Esophagus squamous epithelium (tissue), 5 donors: ENCODE measurements around the gene NFKBIE. TPM values are rescaled to one million over a fixed set of nuclear protein-coding genes. Genes with fewer than 3 reads are reported as not detected.

ENCODE experiments used
- DNase-seq: peaks from one replicate; lab custom pipeline; 2025; lab: John Stamatoyannopoulos, UW
- H3K27ac ChIP-seq, 4 donors: fragments of 200-600 bp; sonication (generic); one replicate each; pipeline ENCODE4 v1.5.1; 2016 to 2019; ENCODE audit warnings: mild to moderate bottlenecking in 1 of 4
- H3K27me3 ChIP-seq, 4 donors: fragments of 200-600 bp; sonication (generic); 1 replicate in 3 of 4; 2 replicates in 1 of 4; pipeline versions ENCODE4 v1.5.1 to v1.6.0; 2017 to 2021; ENCODE audit warnings: antibody characterized with exemption in 1 of 4
- H3K36me3 ChIP-seq, 3 donors: fragments of 200-600 bp; sonication (generic); one replicate each; pipeline ENCODE4 v1.5.1; 2016 to 2019
- H3K4me1 ChIP-seq, 3 donors: fragments of 200-600 bp; sonication (generic); one replicate each; pipeline ENCODE4 v1.5.1; 2017 to 2019
- H3K4me3 ChIP-seq, 4 donors: fragments of 200-600 bp; sonication (generic); 1 replicate in 3 of 4; 2 replicates in 1 of 4; pipeline ENCODE4 v1.5.1; 2016 to 2019; ENCODE audit warnings: mild to moderate bottlenecking in 2 of 4, moderate library complexity in 1 of 4
- H3K9me3 ChIP-seq, 3 donors: fragments of 200-600 bp; sonication (generic); one replicate each; pipeline ENCODE4 v1.5.1; 2016 to 2019
- CTCF ChIP-seq, 6 experiments: fragments of 450-650 bp in 4 of 6; fragments of 200-600 bp in 2 of 6; sonication (generic) in 2 of 6; IDR thresholded peaks; one replicate each; pipeline ENCODE4 v1.5.1; 2016 to 2019; ENCODE audit warnings: antibody characterized with exemption in 6 of 6, mild to moderate bottlenecking in 4 of 6, moderate library complexity in 4 of 6
- POLR2A ChIP-seq, 4 donors: fragments of 450-650 bp; IDR thresholded peaks; one replicate each; pipeline ENCODE4 v1.6.1; 2017; ENCODE audit warnings: antibody characterized with exemption in 4 of 4, mild to moderate bottlenecking in 4 of 4, moderate library complexity in 3 of 4
- WGBS, 2 donors: methylation state at CpG; one replicate each; pipeline ENCODE4 v1.1.5; 2018; 5-methylcytosine and 5-hydroxymethylcytosine counted together
- intact Hi-C: fragments of 100-400 bp; cut with DNase I; formaldehyde crosslinking; loops from one replicate; pipeline ENCODE4 v1.15.0; 2022
- total RNA-seq, 4 donors: library from RNA; depleted of rRNA; stranded (reverse); fragments of >200 nt; gene quantifications; one replicate each; pipeline ENCODE4 v1.1.0, GENCODE V29; 2016
- donor health status: DM: yes; HTN: yes; CAD: no.

The NFKBIE gene
- total RNA-seq, 4 donors from 2014 or later, result 8.6 to 11.2 (median 10.2) TPM

DNA sequence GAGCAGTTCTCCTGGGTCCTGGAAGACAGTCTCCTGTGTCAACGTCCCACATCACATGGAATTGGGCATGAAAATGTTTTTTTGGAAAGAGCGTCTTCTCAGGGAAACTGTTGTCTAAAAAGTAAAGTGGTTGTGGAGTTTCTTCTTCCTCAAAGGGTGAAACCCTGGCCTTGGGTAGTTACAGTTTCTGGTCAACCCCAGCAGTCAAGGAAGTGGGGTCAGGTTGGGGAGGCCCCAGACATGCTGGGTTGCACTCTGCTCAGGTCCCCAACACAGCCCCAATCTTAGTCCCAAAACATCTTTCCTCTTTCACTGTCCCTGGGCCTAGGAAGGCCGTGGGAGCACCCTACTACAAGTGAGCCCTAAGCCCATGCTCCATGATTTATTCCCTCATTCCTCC is 996 bp upstream of the NFKBIE start:
- H3K27ac ChIP-seq, result no peak overlapping the region
- WGBS, 2 donors, result 58 to 62% methylated on average over 3 of the region's 3 CpGs
- intact Hi-C loops, result loop anchor here (5.0 kb wide), 1 partner anchor 71 kb away; no protein-coding TSS in a partner anchor

DNA sequence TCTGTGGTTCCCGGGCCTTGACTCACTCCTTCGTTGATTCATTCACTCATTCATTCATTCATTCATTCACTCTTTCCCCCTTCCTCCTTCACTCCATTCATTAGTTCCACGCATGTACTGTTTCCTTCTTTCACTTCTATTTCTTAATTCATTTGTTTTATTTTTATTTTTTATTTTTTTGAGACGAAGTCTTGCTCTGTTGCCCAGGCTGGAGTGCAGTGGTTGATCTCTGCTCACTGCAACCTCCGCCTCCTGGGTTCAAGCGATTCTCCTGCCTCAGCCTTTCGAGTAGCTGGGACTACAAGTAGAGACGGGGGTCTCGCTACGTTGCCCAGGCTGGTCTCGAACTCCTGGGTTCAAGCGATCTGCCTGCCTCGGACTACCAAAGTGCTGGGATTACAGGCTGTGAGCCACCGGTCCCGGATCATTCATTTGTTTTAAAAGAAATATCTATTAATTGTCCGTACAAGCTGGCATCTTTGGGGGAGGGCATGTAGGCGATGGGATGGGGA is 427 bp upstream of the NFKBIE start:
- peak overlapping the region; percentile 67 to 96 (median 82) for H3K4me3 ChIP-seq
- no peaks in the 10 kb centered on the region for H3K9me3 ChIP-seq
- peak overlapping the region; percentile 77 to 92 (median 84) for H3K27ac ChIP-seq
- H3K36me3 ChIP-seq, result peaks cover 0 to 10% (median 0%) of the 10 kb centered on the region in 3 donors
- H3K27me3 ChIP-seq, result peaks cover 0 to 29% (median 4%) of the 10 kb centered on the region in 4 donors
- H3K4me1 ChIP-seq, result peaks cover 26 to 50% (median 32%) of the 10 kb centered on the region in 3 donors
- no peak for TF ChIP-seq POLR2A (IDR thresholded peaks at IDR 0.05)
- TF ChIP-seq CTCF (IDR thresholded peaks at IDR 0.05), result no peak
- no peak for DNase-seq
- WGBS, 2 donors, result 35 to 44% methylated on average over 9 to 10 of the region's 17 CpGs
- intact Hi-C loops, result loop anchor here (5.0 kb wide), 1 partner anchor 72 kb away; no protein-coding TSS in a partner anchor

More for the DNA sequence above, 996 bp upstream of the NFKBIE start:
- TF ChIP-seq CTCF (IDR thresholded peaks at IDR 0.05), result no peak
- no peak for DNase-seq
- Histone ChIP-seq H3K27me3 (peaks cover 0 to 34% (median 7%) of the 10 kb centered on the region in 4 donors), H3K9me3 (no peaks in the 10 kb centered on the region), H3K4me1 (peaks cover 26 to 55% (median 35%) of the 10 kb centered on the region in 3 donors), H3K36me3 (peaks cover 0 to 4% (median 0%) of the 10 kb centered on the region in 3 donors), H3K4me3 (no peak overlapping the region)

DNA sequence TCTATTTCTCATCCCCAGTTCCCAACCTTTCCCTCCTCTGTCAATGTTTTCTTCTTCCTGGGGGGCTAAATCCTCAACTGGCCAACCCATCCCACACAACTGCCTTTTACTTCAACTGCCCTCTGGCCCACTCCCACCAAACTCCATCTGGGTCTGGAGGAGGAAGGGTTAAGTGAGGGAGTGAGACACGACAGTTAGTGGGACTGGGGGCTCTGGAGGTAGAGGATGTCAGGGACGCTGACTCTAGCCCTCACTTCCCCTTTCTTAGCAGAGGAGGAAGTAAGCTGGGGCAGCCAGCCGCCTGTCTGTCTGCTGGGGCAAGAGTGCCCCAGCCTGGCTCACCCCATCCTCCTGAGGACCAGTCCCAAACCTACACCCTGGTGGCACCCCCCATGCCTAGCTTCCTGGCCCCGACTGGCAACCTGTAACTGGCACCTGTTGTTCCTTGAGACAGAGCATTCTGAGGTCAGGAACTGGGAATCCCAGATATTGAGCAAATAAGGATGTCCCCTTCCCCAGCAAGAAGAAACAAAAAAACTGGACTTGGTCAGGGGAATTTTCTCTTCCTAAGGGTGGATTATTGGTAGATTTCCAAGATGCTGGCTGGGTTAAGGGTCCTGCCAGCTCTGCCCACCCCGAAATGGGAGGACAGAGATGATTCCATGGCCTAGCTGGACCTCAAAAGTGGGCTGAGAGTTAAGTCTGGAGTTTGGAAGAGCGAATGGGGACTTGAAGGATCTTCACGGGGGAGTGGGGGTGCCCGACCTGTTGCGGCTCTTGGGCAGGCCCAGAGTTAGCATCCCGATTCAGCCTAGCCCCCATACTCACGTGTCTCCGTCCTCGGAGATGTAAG is 971 bp downstream of the NFKBIE start:
- TF ChIP-seq CTCF (IDR thresholded peaks at IDR 0.05) (no peak), POLR2A (IDR thresholded peaks at IDR 0.05) (peak in 1 of 4 donors; percentile 15)
- peaks cover 0 to 21% (median 4%) of the 10 kb centered on the region in 3 donors for H3K36me3 ChIP-seq
- WGBS, 2 donors, result 2 to 4% methylated on average over 7 to 8 of the region's 13 CpGs
- H3K4me3 ChIP-seq, result peak overlapping the region; percentile 67 to 96 (median 82)
- peak overlapping the region; percentile 77 to 92 (median 84) for H3K27ac ChIP-seq
- DNase-seq, result peak; percentile 39
- intact Hi-C loops, result loop anchor here (5.0 kb wide), 1 partner anchor 73 kb away; no protein-coding TSS in a partner anchor
- H3K27me3 ChIP-seq, result peaks cover 0 to 15% (median 2%) of the 10 kb centered on the region in 4 donors
- peaks cover 25 to 41% (median 26%) of the 10 kb centered on the region in 3 donors for H3K4me1 ChIP-seq
- H3K9me3 ChIP-seq, result no peaks in the 10 kb centered on the region

DNA sequence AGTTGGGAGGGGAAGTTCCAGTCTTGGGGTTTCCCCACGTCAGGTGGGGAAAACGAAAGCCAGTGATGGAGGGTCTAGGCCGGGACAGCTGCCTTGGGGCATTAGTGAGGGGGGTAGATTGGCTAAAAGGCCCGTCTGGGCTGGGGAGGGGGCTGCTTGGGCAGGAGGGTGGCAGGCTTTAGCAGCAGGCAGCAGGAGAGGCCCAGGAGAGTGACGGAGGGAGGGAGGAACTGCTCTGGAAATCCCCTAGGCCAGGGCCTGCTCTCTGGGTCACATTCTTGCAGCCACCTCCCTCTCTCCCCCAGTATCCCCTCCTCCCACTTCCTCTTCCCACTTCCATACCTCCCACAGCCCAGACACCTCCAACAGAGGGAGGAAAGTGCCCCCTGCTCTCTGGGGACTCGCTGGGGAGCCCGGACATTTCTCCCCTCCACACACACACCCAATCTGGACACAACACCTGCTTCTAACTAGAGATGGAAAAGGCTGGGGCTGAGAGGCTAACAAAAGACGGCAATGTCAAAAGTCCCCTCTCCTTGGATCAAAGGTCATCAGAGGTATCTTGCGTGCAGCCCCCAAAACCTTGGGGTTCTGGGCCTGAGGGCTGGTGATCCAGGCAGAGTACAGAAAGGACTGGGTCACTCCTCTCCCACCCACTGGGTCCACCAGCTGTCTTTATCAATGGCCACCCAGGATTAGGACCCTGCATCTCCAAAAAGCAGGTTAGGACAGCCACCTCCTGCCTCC is 1.8 kb downstream of the NFKBIE start:
- Histone ChIP-seq H3K4me1 (peaks cover 25 to 41% (median 26%) of the 10 kb centered on the region in 3 donors), H3K27me3 (peaks cover 0 to 6% (median 2%) of the 10 kb centered on the region in 4 donors), H3K27ac (peak overlapping the region; percentile 8 to 87 (median 44)), H3K36me3 (peaks cover 0 to 30% (median 4%) of the 10 kb centered on the region in 3 donors), H3K4me3 (peak overlapping the region; percentile 67 to 96 (median 82)), H3K9me3 (no peaks in the 10 kb centered on the region)
- WGBS, 2 donors, result 19 to 27% methylated on average over 6 to 8 of the region's 9 CpGs
- intact Hi-C loops, result no loop called here
- TF ChIP-seq POLR2A (IDR thresholded peaks at IDR 0.05) (no peak), CTCF (IDR thresholded peaks at IDR 0.05) (no peak)
- no peak for DNase-seq
